ENCODE measurements around the gene CASS4.
A peak's percentile ranks its signal among the peaks of the same experiment; 100 is the strongest.

The CASS4 gene

GRCh38 chr20:56426026-56426425 is 14.0 kb downstream of the CASS4 start:
- Histone ChIP-seq H3K9me3 (ENCODE audit: control extremely low read depth in 1 of 5, control insufficient read depth in 4 of 5, insufficient read depth in 2 of 5, low read depth in 1 of 5, low read length in 4 of 5) (no peaks in the 10 kb centered on the region), H3K4me1 (ENCODE audit: control extremely low read depth in 1 of 4, control insufficient read depth in 4 of 4, insufficient read depth in 4 of 4, low read length in 3 of 4) (peaks cover 21 to 81% (median 32%) of the 10 kb centered on the region in 4 experiments), H3K27ac (ENCODE audit: insufficient read depth in 1 of 2, low read depth in 1 of 2, low read length in 2 of 2, poor library complexity in 1 of 2, severe bottlenecking in 2 of 2) (no peak overlapping the region), H3K4me3 (ENCODE audit: control insufficient read depth in 1 of 7, extremely low read depth in 1 of 7, insufficient read depth in 4 of 7, low read depth in 2 of 7, low read length in 6 of 7) (no peak overlapping the region), H3K27me3 (replicated peaks in 2 of 5; ENCODE audit: control insufficient read depth in 4 of 5, insufficient read depth in 5 of 5, low read length in 4 of 5) (no peaks in the 10 kb centered on the region), H3K36me3 (ENCODE audit: control insufficient read depth in 4 of 4, insufficient read depth in 4 of 4, low read length in 3 of 4) (peaks cover 0 to 11% (median 0%) of the 10 kb centered on the region in 4 experiments)
- no peak for DNase-seq
- WGBS (ENCODE audit: insufficient coverage): 93% methylated on average over 5 of the region's 9 CpGs
- POLR2A ChIA-PET: no interaction called here
- CTCF ChIA-PET: interaction anchor here (0.9 to 1.7 kb wide), 3 partner anchors 12 to 73 kb away, joined by 3 to 7 read pairs (median 5); partner anchors contain the start of gene CASS4

- Histone ChIP-seq H3K36me3 (ENCODE audit: control insufficient read depth in 4 of 4, insufficient read depth in 4 of 4, low read length in 3 of 4) (peaks cover 0 to 11% (median 0%) of the 10 kb centered on the region in 4 experiments), H3K4me3 (ENCODE audit: control insufficient read depth in 1 of 7, extremely low read depth in 1 of 7, insufficient read depth in 4 of 7, low read depth in 2 of 7, low read length in 6 of 7) (no peak overlapping the region), H3K9me3 (ENCODE audit: control extremely low read depth in 1 of 5, control insufficient read depth in 4 of 5, insufficient read depth in 2 of 5, low read depth in 1 of 5, low read length in 4 of 5) (no peaks in the 10 kb centered on the region), H3K4me1 (ENCODE audit: control extremely low read depth in 1 of 4, control insufficient read depth in 4 of 4, insufficient read depth in 4 of 4, low read length in 3 of 4) (peaks cover 18 to 72% (median 25%) of the 10 kb centered on the region in 4 experiments), H3K27me3 (replicated peaks in 2 of 5; ENCODE audit: control insufficient read depth in 4 of 5, insufficient read depth in 5 of 5, low read length in 4 of 5) (no peaks in the 10 kb centered on the region), H3K27ac (ENCODE audit: insufficient read depth in 1 of 2, low read depth in 1 of 2, low read length in 2 of 2, poor library complexity in 1 of 2, severe bottlenecking in 2 of 2) (no peak overlapping the region)
- DNase-seq: no peak
- POLR2A ChIA-PET: no interaction called here
- CTCF ChIA-PET: no interaction called here
Measured at GRCh38 chr20:56426926-56427325, 14.9 kb downstream of the CASS4 start.

- H3K27me3 ChIP-seq (replicated peaks in 2 of 5; ENCODE audit: control insufficient read depth in 4 of 5, insufficient read depth in 5 of 5, low read length in 4 of 5): no peaks in the 10 kb centered on the region
- POLR2A ChIA-PET: no interaction called here
- H3K27ac ChIP-seq (ENCODE audit: insufficient read depth in 1 of 2, low read depth in 1 of 2, low read length in 2 of 2, poor library complexity in 1 of 2, severe bottlenecking in 2 of 2): no peak overlapping the region
- 100% methylated on average over 2 of the region's 4 CpGs for WGBS (ENCODE audit: insufficient coverage)
- CTCF ChIA-PET: interaction anchor here (0.9 to 1.2 kb wide), 3 partner anchors 15 to 88 kb away, joined by 3 read pairs; partner anchors contain the start of gene CASS4
- no peaks in the 10 kb centered on the region for H3K9me3 ChIP-seq (ENCODE audit: control extremely low read depth in 1 of 5, control insufficient read depth in 4 of 5, insufficient read depth in 2 of 5, low read depth in 1 of 5, low read length in 4 of 5)
- H3K4me3 ChIP-seq (ENCODE audit: control insufficient read depth in 1 of 7, extremely low read depth in 1 of 7, insufficient read depth in 4 of 7, low read depth in 2 of 7, low read length in 6 of 7): no peak overlapping the region
- DNase-seq: peak in 2 of 3 donors; percentile 31 to 48
- H3K4me1 ChIP-seq (ENCODE audit: control extremely low read depth in 1 of 4, control insufficient read depth in 4 of 4, insufficient read depth in 4 of 4, low read length in 3 of 4): peaks cover 9 to 63% (median 18%) of the 10 kb centered on the region in 4 experiments
- peaks cover 0 to 11% (median 0%) of the 10 kb centered on the region in 4 experiments for H3K36me3 ChIP-seq (ENCODE audit: control insufficient read depth in 4 of 4, insufficient read depth in 4 of 4, low read length in 3 of 4)
Measured at GRCh38 chr20:56427797-56428196, 15.7 kb downstream of the CASS4 start.

GRCh38 chr20:56428410-56428809 is 16.4 kb downstream of the CASS4 start:
- 98% methylated on average over 5 of the region's 5 CpGs for WGBS (ENCODE audit: insufficient coverage)
- H3K27me3 ChIP-seq (replicated peaks in 2 of 5; ENCODE audit: control insufficient read depth in 4 of 5, insufficient read depth in 5 of 5, low read length in 4 of 5): no peaks in the 10 kb centered on the region
- CTCF ChIA-PET: interaction anchor here (0.9 to 1.2 kb wide), 4 partner anchors 13 to 88 kb away, joined by 3 to 4 read pairs (median 3); partner anchors contain the start of gene CASS4

GRCh38 chr20:56428881-56429280 is 16.8 kb downstream of the CASS4 start:
- Histone ChIP-seq H3K4me1 (ENCODE audit: control extremely low read depth in 1 of 4, control insufficient read depth in 4 of 4, insufficient read depth in 4 of 4, low read length in 3 of 4) (peaks cover 5 to 55% (median 12%) of the 10 kb centered on the region in 4 experiments), H3K27ac (ENCODE audit: insufficient read depth in 1 of 2, low read depth in 1 of 2, low read length in 2 of 2, poor library complexity in 1 of 2, severe bottlenecking in 2 of 2) (no peak overlapping the region), H3K9me3 (ENCODE audit: control extremely low read depth in 1 of 5, control insufficient read depth in 4 of 5, insufficient read depth in 2 of 5, low read depth in 1 of 5, low read length in 4 of 5) (no peaks in the 10 kb centered on the region), H3K36me3 (ENCODE audit: control insufficient read depth in 4 of 4, insufficient read depth in 4 of 4, low read length in 3 of 4) (peaks cover 0 to 19% (median 0%) of the 10 kb centered on the region in 4 experiments), H3K4me3 (ENCODE audit: control insufficient read depth in 1 of 7, extremely low read depth in 1 of 7, insufficient read depth in 4 of 7, low read depth in 2 of 7, low read length in 6 of 7) (no peak overlapping the region), H3K27me3 (replicated peaks in 2 of 5; ENCODE audit: control insufficient read depth in 4 of 5, insufficient read depth in 5 of 5, low read length in 4 of 5) (no peaks in the 10 kb centered on the region)
- WGBS (ENCODE audit: insufficient coverage): 96% methylated on average over 5 of the region's 8 CpGs
- POLR2A ChIA-PET: no interaction called here
- DNase-seq: no peak
- CTCF ChIA-PET: interaction anchor here (0.9 to 1.4 kb wide), 5 partner anchors 10 to 87 kb away, joined by 3 to 6 read pairs (median 3); partner anchors contain the start of gene CASS4

More at GRCh38 chr20:56428410-56428809, 16.4 kb downstream of the CASS4 start:
- Histone ChIP-seq H3K4me3 (ENCODE audit: control insufficient read depth in 1 of 7, extremely low read depth in 1 of 7, insufficient read depth in 4 of 7, low read depth in 2 of 7, low read length in 6 of 7) (peak overlapping the region in 1 of 7 experiments; percentile 15), H3K9me3 (ENCODE audit: control extremely low read depth in 1 of 5, control insufficient read depth in 4 of 5, insufficient read depth in 2 of 5, low read depth in 1 of 5, low read length in 4 of 5) (no peaks in the 10 kb centered on the region), H3K4me1 (ENCODE audit: control extremely low read depth in 1 of 4, control insufficient read depth in 4 of 4, insufficient read depth in 4 of 4, low read length in 3 of 4) (peaks cover 5 to 58% (median 12%) of the 10 kb centered on the region in 4 experiments), H3K36me3 (ENCODE audit: control insufficient read depth in 4 of 4, insufficient read depth in 4 of 4, low read length in 3 of 4) (peaks cover 0 to 17% (median 0%) of the 10 kb centered on the region in 4 experiments), H3K27ac (ENCODE audit: insufficient read depth in 1 of 2, low read depth in 1 of 2, low read length in 2 of 2, poor library complexity in 1 of 2, severe bottlenecking in 2 of 2) (no peak overlapping the region)
- POLR2A ChIA-PET: no interaction called here
- no peak for DNase-seq

- 41% methylated on average over 6 of the region's 6 CpGs for WGBS (ENCODE audit: insufficient coverage)
- Histone ChIP-seq H3K4me1 (ENCODE audit: control extremely low read depth in 1 of 4, control insufficient read depth in 4 of 4, insufficient read depth in 4 of 4, low read length in 3 of 4) (peaks cover 5 to 54% (median 12%) of the 10 kb centered on the region in 4 experiments), H3K4me3 (ENCODE audit: control insufficient read depth in 1 of 7, extremely low read depth in 1 of 7, insufficient read depth in 4 of 7, low read depth in 2 of 7, low read length in 6 of 7) (peak overlapping the region in 3 of 7 experiments; percentile 4 to 22 (median 8))
Measured at GRCh38 chr20:56429502-56429901, 17.4 kb downstream of the CASS4 start.

GRCh38 chr20:56429941-56430340 is 17.9 kb downstream of the CASS4 start:
- Histone ChIP-seq H3K27ac (ENCODE audit: insufficient read depth in 1 of 2, low read depth in 1 of 2, low read length in 2 of 2, poor library complexity in 1 of 2, severe bottlenecking in 2 of 2) (no peak overlapping the region), H3K4me1 (ENCODE audit: control extremely low read depth in 1 of 4, control insufficient read depth in 4 of 4, insufficient read depth in 4 of 4, low read length in 3 of 4) (peaks cover 5 to 50% (median 12%) of the 10 kb centered on the region in 4 experiments), H3K4me3 (ENCODE audit: control insufficient read depth in 1 of 7, extremely low read depth in 1 of 7, insufficient read depth in 4 of 7, low read depth in 2 of 7, low read length in 6 of 7) (peak overlapping the region in 2 of 7 experiments; percentile 19 to 22), H3K36me3 (ENCODE audit: control insufficient read depth in 4 of 4, insufficient read depth in 4 of 4, low read length in 3 of 4) (peaks cover 0 to 17% (median 0%) of the 10 kb centered on the region in 4 experiments), H3K9me3 (ENCODE audit: control extremely low read depth in 1 of 5, control insufficient read depth in 4 of 5, insufficient read depth in 2 of 5, low read depth in 1 of 5, low read length in 4 of 5) (no peaks in the 10 kb centered on the region), H3K27me3 (replicated peaks in 2 of 5; ENCODE audit: control insufficient read depth in 4 of 5, insufficient read depth in 5 of 5, low read length in 4 of 5) (no peaks in the 10 kb centered on the region)
- WGBS (ENCODE audit: insufficient coverage): 3% methylated on average over 3 of the region's 4 CpGs
- CTCF ChIA-PET: interaction anchor here (1.0 to 1.4 kb wide), 3 partner anchors 11 to 33 kb away, joined by 3 to 6 read pairs (median 3); no protein-coding TSS in a partner anchor
- DNase-seq: no peak
- POLR2A ChIA-PET: interaction anchor here (0.8 kb wide), 1 partner anchor 12 kb away, joined by 3 read pairs; no protein-coding TSS in a partner anchor

More at GRCh38 chr20:56429502-56429901, 17.4 kb downstream of the CASS4 start:
- H3K9me3 ChIP-seq (ENCODE audit: control extremely low read depth in 1 of 5, control insufficient read depth in 4 of 5, insufficient read depth in 2 of 5, low read depth in 1 of 5, low read length in 4 of 5): no peaks in the 10 kb centered on the region
- ChIA-PET POLR2A (interaction anchor here (0.8 kb wide), 1 partner anchor 11 kb away, joined by 3 read pairs; no protein-coding TSS in a partner anchor), CTCF (interaction anchor here (1.1 to 1.4 kb wide), 2 partner anchors 11 to 20 kb away, joined by 3 to 6 read pairs; no protein-coding TSS in a partner anchor)
- DNase-seq: peak in 2 of 3 donors; percentile 54 to 68
- no peak overlapping the region for H3K27ac ChIP-seq (ENCODE audit: insufficient read depth in 1 of 2, low read depth in 1 of 2, low read length in 2 of 2, poor library complexity in 1 of 2, severe bottlenecking in 2 of 2)
- H3K36me3 ChIP-seq (ENCODE audit: control insufficient read depth in 4 of 4, insufficient read depth in 4 of 4, low read length in 3 of 4): peaks cover 0 to 19% (median 0%) of the 10 kb centered on the region in 4 experiments
- no peaks in the 10 kb centered on the region for H3K27me3 ChIP-seq (replicated peaks in 2 of 5; ENCODE audit: control insufficient read depth in 4 of 5, insufficient read depth in 5 of 5, low read length in 4 of 5)

Measured in common myeloid progenitor, CD34-positive (primary cell).